Measurements from ENCODE around the gene LAMA2. TPM values are rescaled to one million over a fixed set of nuclear protein-coding genes. Genes with fewer than 3 reads are reported as not detected.

The LAMA2 gene
- total and polyA plus RNA-seq, 2 of the 8 experiments (the other 6 are each of a cell fraction or from before 2014, with no cell fraction given), result 1.3 to 3.8 TPM

DNA sequence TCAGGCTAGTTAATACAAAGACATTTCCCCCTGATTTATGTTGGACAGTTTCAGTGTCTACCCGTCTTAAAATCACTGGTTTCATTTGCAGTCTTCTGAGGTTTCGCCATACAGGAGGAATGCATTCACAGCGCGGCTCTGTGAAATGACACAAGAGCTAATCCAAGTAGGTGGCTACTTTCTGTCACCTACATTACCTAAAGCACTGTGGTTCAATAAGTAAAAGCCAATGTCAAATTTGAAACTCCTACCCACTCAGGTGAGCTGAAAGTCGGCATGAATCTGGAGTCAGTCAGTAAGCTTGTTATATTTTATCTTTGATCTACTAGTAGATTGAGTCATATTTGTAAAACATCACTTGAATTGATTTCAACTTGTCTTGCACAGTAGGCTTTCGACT lies 370.8 kb downstream of the LAMA2 start:
- Histone ChIP-seq H3K27me3 (replicated peaks in 1 of 4; ENCODE audit: control insufficient read depth in 3 of 4, extremely low read depth in 1 of 4, insufficient read depth in 3 of 4, low read length in 3 of 4) (no peaks in the 10 kb centered on the region), H4K5ac (ENCODE audit: insufficient read length, low read depth, low read length) (no peak overlapping the region), H3K9me3 (ENCODE audit: insufficient read depth in 2 of 2, low read depth in 1 of 2, low read length in 1 of 2) (no peaks in the 10 kb centered on the region), H2BK120ac (replicated peaks; ENCODE audit: low read depth, low read length) (no peak overlapping the region), H3K4me2 (ENCODE audit: insufficient read depth in 1 of 2, low read depth in 2 of 2, low read length in 2 of 2) (no peak overlapping the region), H3K14ac (ENCODE audit: insufficient read length) (no peak overlapping the region), H2BK12ac (ENCODE audit: low read depth, low read length) (no peak overlapping the region), H2BK15ac (ENCODE audit: low read length) (no peak overlapping the region), H3K79me1 (ENCODE audit: low read depth, low read length) (no peaks in the 10 kb centered on the region), H3K27ac (ENCODE audit: low read depth, low read length) (no peak overlapping the region), H2AK5ac (ENCODE audit: low read depth, low read length) (no peak overlapping the region), H4K20me1 (replicated peaks in 1 of 2; ENCODE audit: control insufficient read depth in 1 of 2, insufficient read depth in 2 of 2, low read length in 2 of 2) (no peaks in the 10 kb centered on the region), H4K8ac (ENCODE audit: extremely low read depth, insufficient read depth, low read length) (no peak overlapping the region), H3K23ac (ENCODE audit: insufficient read length) (no peak overlapping the region), H3K23me2 (ENCODE audit: low read depth, low read length) (no peaks in the 10 kb centered on the region), H3K56ac (replicated peaks; ENCODE audit: insufficient read length, low read depth, low read length) (no peak overlapping the region), H2AFZ (ENCODE audit: low read length) (no peak overlapping the region), H3K79me2 (ENCODE audit: control insufficient read depth in 1 of 2, insufficient read depth in 2 of 2, low read length in 2 of 2) (no peaks in the 10 kb centered on the region), H4K91ac (replicated peaks; ENCODE audit: insufficient read length, low read length) (no peak overlapping the region), H2BK20ac (ENCODE audit: low read length) (no peak overlapping the region), H3K4me3 (ENCODE audit: extremely low read depth in 1 of 4, insufficient read depth in 2 of 4, low read depth in 3 of 4, low read length in 4 of 4) (no peak overlapping the region), H3K9ac (replicated peaks in 1 of 4; ENCODE audit: extremely low read depth in 1 of 4, low read depth in 3 of 4, low read length in 3 of 4) (no peak overlapping the region), H3K4me1 (replicated peaks in 1 of 4; ENCODE audit: control insufficient read depth in 3 of 4, insufficient read depth in 4 of 4, low read length in 3 of 4) (no peaks in the 10 kb centered on the region), H3K18ac (ENCODE audit: extremely low read depth, low read length) (no peak overlapping the region), H3K4ac (replicated peaks; ENCODE audit: insufficient read length, low read depth, low read length) (no peak overlapping the region), H3K36me3 (ENCODE audit: control insufficient read depth in 2 of 4, insufficient read depth in 4 of 4, low read length in 3 of 4) (no peaks in the 10 kb centered on the region), H2BK5ac (ENCODE audit: low read depth, low read length) (no peak overlapping the region)
- no peak for TF ChIP-seq CHD2 (IDR thresholded peaks at IDR 0.05; ENCODE audit: low read length)
- TF ChIP-seq YY1 (IDR thresholded peaks at IDR 0.05; ENCODE audit: low read depth, low read length), result no peak
- no peak for TF ChIP-seq BCL11A (IDR thresholded peaks at IDR 0.05; ENCODE audit: low read depth in 2 of 2, low read length in 2 of 2)
- TF ChIP-seq TAF1 (IDR thresholded peaks at IDR 0.05; ENCODE audit: low read depth, low read length), result no peak
- no peak for TF ChIP-seq SP2 (IDR thresholded peaks at IDR 0.05; ENCODE audit: low read length)
- TF ChIP-seq SP1 (IDR thresholded peaks at IDR 0.05; ENCODE audit: low read depth, low read length), result no peak
- no peak for TF ChIP-seq RBBP5 (IDR thresholded peaks at IDR 0.05; ENCODE audit: borderline replicate concordance, low read depth, low read length)
- TF ChIP-seq GABPA (IDR thresholded peaks at IDR 0.05; ENCODE audit: borderline replicate concordance, insufficient read depth, low read length), result no peak
- no peak for TF ChIP-seq JUND (IDR thresholded peaks at IDR 0.05; ENCODE audit: low read length)
- TF ChIP-seq BRCA1 (IDR thresholded peaks at IDR 0.05; ENCODE audit: low read depth, low read length), result no peak
- TF ChIP-seq NRF1 (IDR thresholded peaks at IDR 0.05; ENCODE audit: low read depth, low read length), result no peak
- TF ChIP-seq SP4 (IDR thresholded peaks at IDR 0.05; ENCODE audit: low read length), result no peak
- no peak for TF ChIP-seq TAF7 (optimal IDR thresholded peaks at IDR 0.05; ENCODE audit: borderline replicate concordance, low read depth, low read length)
- no peak for TF ChIP-seq RNF2 (IDR thresholded peaks at IDR 0.05; ENCODE audit: borderline replicate concordance, low read depth, low read length, missing control alignments, poor library complexity, severe bottlenecking)
- TF ChIP-seq, protein P1, sequence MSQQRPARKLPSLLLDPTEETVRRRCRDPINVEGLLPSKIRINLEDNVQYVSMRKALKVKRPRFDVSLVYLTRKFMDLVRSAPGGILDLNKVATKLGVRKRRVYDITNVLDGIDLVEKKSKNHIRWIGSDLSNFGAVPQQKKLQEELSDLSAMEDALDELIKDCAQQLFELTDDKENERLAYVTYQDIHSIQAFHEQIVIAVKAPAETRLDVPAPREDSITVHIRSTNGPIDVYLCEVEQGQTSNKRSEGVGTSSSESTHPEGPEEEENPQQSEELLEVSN (IDR thresholded peaks at IDR 0.05), result no peak
- CTCF ChIA-PET (ENCODE audit: partially characterized antibody), result interaction anchor here (0.7 to 3.8 kb wide), 10 partner anchors 8 to 1523 kb away, joined by 3 to 27 read pairs (median 5); no protein-coding TSS in a partner anchor
- DNase-seq (ENCODE audit: low read depth in 1 of 2, low spot score in 2 of 2), result no peak
- WGBS, 2 experiments (ENCODE audit: extremely low coverage in 1 of 2, insufficient coverage in 1 of 2, insufficient read length in 1 of 2, insufficient replicate concordance in 2 of 2, low coverage in 1 of 2, low lambda C conversion rate in 2 of 2, missing lambda C conversion rate in 1 of 2), result 85% methylated on average over 6 of the region's 6 CpGs; no CpG with 5 or more reads in 1 of the 2 experiments
- POLR2A ChIA-PET (ENCODE audit: partially characterized antibody), result no interaction called here
- FAIRE-seq, result no peak
